Mucosa of descending colon (tissue), 3 donors: Measurements from ENCODE around the gene TPD52L2. TPM values are rescaled to one million over a fixed set of nuclear protein-coding genes. Genes with fewer than 3 reads are reported as not detected.

Experiments used
- ATAC-seq: fragments of 200-7000 bp; cut with Tn5 transposase; one replicate; pipeline ENCODE4 v1.9.1; 2020; ENCODE audit warnings: mild to moderate bottlenecking, moderate library complexity
- DNase-seq, 3 donors: peaks; one replicate each; pipeline ENCODE4 v3.0.0-alpha.2; 2020
- H3K36me3 ChIP-seq: fragments of 200-600 bp; one replicate; pipeline ENCODE4 v1.8.0; 2021; ENCODE audit warnings: low read depth, mild to moderate bottlenecking
- H3K4me1 ChIP-seq: fragments of 200-600 bp; one replicate; pipeline ENCODE4 v1.8.0; 2021; ENCODE audit warnings: low read depth, mild to moderate bottlenecking
- H3K4me3 ChIP-seq: fragments of 200-600 bp; one replicate; pipeline ENCODE4 v1.8.0; 2021; ENCODE audit warnings: mild to moderate bottlenecking
- H3K9me3 ChIP-seq: fragments of 200-600 bp; one replicate; pipeline ENCODE4 v1.8.0; 2021; ENCODE audit warnings: mild to moderate bottlenecking
- intact Hi-C, 2 donors: fragments of 100-400 bp; cut with DNase I in 1 of 2; cut with micrococcal nuclease in 1 of 2; formaldehyde crosslinking; loops; one replicate each; pipeline versions ENCODE4 v1.11.0 to v1.11.1; 2022; cut with DNase I, micrococcal nuclease
- total RNA-seq, 3 donors: library from RNA; stranded (reverse); fragmentation: NEBNext Ultra II Directional in 2 of 3; extraction: Animal tissue kit (Norgen Biotek cat#: 25700) in 2 of 3; gene quantifications; one replicate each; pipeline versions ENCODE4 v1.2.1 to v1.2.4, GENCODE V29; 2021 to 2023
- TF ChIP-seq, protein P1 (sequence below): fragments of 200-600 bp; IDR thresholded peaks from one replicate; pipeline ENCODE4 v1.8.0; 2022; ENCODE audit warnings: antibody characterized with exemption, mild to moderate bottlenecking
- donor health status: DM: no; HTN: no; CAD: no; lungs with moderate emphysema.
- donor health status: DM: no; HTN: no; CAD: no.
- donor health status: DM: no; HTN: yes; CAD: no.

The TPD52L2 gene
- total RNA-seq, 3 donors from 2014 or later, result 48.7 to 71.7 (median 55.7) TPM

DNA sequence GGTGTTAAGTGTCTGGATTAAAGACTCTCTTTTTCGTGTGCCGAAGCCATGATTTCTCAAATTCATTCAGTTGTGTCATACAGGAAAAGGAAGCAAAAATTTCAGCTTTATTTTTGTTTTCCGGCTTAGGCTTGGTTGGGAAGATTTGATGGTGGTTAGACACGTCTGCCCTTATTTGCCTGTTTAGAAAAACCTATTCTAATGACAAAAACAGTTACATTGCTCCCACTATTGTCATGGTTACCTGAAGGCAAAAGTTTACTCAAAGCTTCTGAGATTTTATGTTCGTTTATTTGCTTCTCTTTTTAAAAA is 30.8 kb downstream of the TPD52L2 start:
- intact Hi-C loops, result no loop called here
- Histone ChIP-seq H3K36me3 (peaks cover 2% of the 10 kb centered on the region), H3K4me1 (peaks cover 33% of the 10 kb centered on the region), H3K4me3 (peak overlapping the region; percentile 40), H3K9me3 (no peaks in the 10 kb centered on the region)
- DNase-seq, result no peak
- TF ChIP-seq, protein P1, sequence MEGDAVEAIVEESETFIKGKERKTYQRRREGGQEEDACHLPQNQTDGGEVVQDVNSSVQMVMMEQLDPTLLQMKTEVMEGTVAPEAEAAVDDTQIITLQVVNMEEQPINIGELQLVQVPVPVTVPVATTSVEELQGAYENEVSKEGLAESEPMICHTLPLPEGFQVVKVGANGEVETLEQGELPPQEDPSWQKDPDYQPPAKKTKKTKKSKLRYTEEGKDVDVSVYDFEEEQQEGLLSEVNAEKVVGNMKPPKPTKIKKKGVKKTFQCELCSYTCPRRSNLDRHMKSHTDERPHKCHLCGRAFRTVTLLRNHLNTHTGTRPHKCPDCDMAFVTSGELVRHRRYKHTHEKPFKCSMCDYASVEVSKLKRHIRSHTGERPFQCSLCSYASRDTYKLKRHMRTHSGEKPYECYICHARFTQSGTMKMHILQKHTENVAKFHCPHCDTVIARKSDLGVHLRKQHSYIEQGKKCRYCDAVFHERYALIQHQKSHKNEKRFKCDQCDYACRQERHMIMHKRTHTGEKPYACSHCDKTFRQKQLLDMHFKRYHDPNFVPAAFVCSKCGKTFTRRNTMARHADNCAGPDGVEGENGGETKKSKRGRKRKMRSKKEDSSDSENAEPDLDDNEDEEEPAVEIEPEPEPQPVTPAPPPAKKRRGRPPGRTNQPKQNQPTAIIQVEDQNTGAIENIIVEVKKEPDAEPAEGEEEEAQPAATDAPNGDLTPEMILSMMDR, result no peak
- ATAC-seq, result no peak

- H3K4me3 ChIP-seq, result no peak overlapping the region
- H3K9me3 ChIP-seq, result no peaks in the 10 kb centered on the region
- DNase-seq (peak; percentile 66 to 75 (median 69)), ATAC-seq (peak; percentile 60)
- H3K36me3 ChIP-seq, result no peaks in the 10 kb centered on the region
- intact Hi-C loops, result no loop called here
- TF ChIP-seq, protein P1, result no peak
- H3K4me1 ChIP-seq, result peaks cover 36% of the 10 kb centered on the region
Observed at GRCh38 chr20:63896264-63897105, 31.4 kb downstream of the TPD52L2 start.

- no peak overlapping the region for H3K4me3 ChIP-seq
- no peaks in the 10 kb centered on the region for H3K9me3 ChIP-seq
- TF ChIP-seq, protein P1, result no peak
- no peak for ATAC-seq
- DNase-seq, result no peak
- peaks cover 36% of the 10 kb centered on the region for H3K4me1 ChIP-seq
- intact Hi-C loops, result no loop called here
- no peaks in the 10 kb centered on the region for H3K36me3 ChIP-seq
Observed at GRCh38 chr20:63897978-63898561, 33.0 kb downstream of the TPD52L2 start.

DNA sequence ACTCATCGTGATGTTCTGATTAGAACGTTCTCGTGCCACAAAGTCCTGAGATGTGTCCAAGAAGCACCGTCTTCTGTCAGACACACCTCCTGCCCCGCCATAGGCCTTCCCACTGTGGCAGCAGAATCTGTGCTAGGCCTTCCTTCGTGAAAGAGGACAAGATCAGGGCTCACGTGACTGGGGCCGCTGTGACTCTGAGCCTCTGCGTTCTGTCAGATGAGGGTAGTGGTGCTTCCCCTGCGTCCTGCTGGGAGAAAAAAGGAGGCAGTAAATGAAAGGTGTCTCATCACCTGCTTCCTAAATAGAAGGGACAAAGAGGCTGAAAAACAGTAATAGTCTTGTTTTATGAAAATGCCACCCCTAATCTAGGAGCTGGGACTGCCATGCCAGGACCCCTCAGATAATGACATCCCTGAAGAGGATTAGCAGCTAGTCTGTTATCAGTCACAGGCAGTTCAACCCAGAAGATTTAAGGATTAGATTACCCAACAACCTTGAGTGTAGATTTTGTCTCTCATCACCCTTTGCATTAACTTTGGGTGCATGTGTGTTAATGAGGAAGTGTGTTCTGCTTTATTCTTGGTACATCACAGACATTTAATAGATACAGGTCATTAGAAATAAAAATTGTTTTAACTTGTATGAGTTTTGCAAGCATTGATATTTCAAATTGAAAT is 34.0 kb downstream of the TPD52L2 start:
- Histone ChIP-seq H3K4me3 (no peak overlapping the region), H3K9me3 (no peaks in the 10 kb centered on the region), H3K36me3 (no peaks in the 10 kb centered on the region), H3K4me1 (peaks cover 35% of the 10 kb centered on the region)
- no peak for ATAC-seq
- TF ChIP-seq, protein P1, result no peak
- DNase-seq, result no peak
- intact Hi-C loops, result no loop called here

DNA sequence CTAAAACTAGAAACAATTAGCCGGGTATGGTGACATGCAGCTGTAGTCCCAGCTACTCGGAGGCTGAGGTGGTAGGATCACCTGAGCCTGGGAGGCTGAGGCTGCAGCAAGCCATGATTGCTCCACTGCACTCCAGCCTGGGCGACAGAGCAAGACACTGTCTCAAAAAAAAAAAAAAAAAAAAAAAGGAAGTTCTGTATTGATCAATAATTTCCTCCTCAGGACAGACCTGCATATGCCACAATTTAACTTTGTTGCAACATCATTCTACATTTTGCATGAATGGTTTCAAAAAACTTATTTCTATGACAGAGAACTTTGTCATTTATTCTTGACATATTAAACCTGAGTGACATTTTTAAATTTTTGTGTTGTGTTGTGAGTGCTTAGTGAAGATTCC is 35.3 kb downstream of the TPD52L2 start:
- Histone ChIP-seq H3K9me3 (no peaks in the 10 kb centered on the region), H3K36me3 (no peaks in the 10 kb centered on the region), H3K4me3 (no peak overlapping the region), H3K4me1 (peaks cover 33% of the 10 kb centered on the region)
- DNase-seq (no peak), ATAC-seq (no peak)
- TF ChIP-seq, protein P1, result no peak
- intact Hi-C loops, result no loop called here
